Measurements from ENCODE around the gene CACUL1. TPM values are rescaled to one million over a fixed set of nuclear protein-coding genes. Genes with fewer than 3 reads are reported as not detected.

CACUL1 gene
- total RNA-seq, 2 experiments from 2014 or later = 26.3 to 31.3 TPM

- H3K36me3 Mint-ChIP-seq = no peaks in the 10 kb centered on the region
- H3K27ac Mint-ChIP-seq = no peak overlapping the region
- H3K9me3 Mint-ChIP-seq = peaks cover 11% of the 10 kb centered on the region
- POLR2A ChIA-PET = no interaction called here
- DNase-seq = no peak
- ATAC-seq (ENCODE audit: low read depth) = no peak
- H3K27me3 Mint-ChIP-seq = peaks cover 3% of the 10 kb centered on the region
- peaks cover 4% of the 10 kb centered on the region for H3K4me1 Mint-ChIP-seq
- H3K4me3 Mint-ChIP-seq = no peak overlapping the region
Observed at GRCh38 chr10:118781541-118781940, 26.8 kb upstream of the CACUL1 start.

DNA sequence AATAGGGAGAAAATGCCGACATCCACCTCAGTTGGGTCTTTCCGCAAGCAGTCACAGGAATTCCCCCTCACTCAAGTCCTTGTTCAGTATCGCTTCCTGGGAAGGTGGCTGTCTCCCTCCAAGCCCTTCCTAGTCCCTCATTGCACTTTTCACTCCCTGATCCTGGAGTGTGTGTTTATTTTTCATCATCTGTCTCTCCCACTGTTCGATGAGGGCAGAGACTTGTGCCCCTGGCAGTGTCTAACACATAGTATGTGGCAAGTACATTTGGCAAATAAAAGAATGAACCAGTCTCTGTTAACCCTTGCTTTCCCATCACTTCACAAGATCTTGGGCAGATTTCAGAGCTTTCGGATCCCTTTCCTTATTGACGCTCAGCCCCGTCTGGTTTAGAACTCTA, 24.0 kb upstream of the CACUL1 start:
- Mint-ChIP-seq H3K4me1 (peaks cover 8% of the 10 kb centered on the region), H3K27ac (no peak overlapping the region), H3K36me3 (no peaks in the 10 kb centered on the region), H3K27me3 (peaks cover 2% of the 10 kb centered on the region), H3K4me3 (no peak overlapping the region), H3K9me3 (peaks cover 14% of the 10 kb centered on the region)
- POLR2A ChIA-PET = no interaction called here
- no peak for ATAC-seq (ENCODE audit: low read depth)
- DNase-seq = no peak

DNA sequence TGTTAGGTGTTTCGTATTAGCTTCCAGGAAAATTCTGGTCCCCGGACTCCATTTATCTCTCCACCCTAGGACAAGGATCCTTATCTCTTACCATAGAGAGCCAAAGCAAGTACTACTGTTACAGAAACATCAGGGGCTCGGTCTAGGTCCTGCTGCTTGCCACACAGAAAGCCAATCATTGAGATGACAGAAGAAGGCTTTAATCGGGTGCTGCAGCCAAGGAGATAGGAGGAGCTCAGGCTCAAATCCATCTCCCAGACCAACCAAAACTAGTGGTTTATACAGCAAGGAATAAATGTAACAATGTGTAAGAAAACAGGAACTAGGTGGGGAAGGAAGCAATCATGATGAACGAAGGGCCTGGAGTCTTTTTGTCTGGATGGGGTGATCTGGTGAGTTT, 22.2 kb upstream of the CACUL1 start:
- Mint-ChIP-seq H3K27me3 (peaks cover 2% of the 10 kb centered on the region), H3K4me3 (no peak overlapping the region), H3K36me3 (no peaks in the 10 kb centered on the region), H3K4me1 (peaks cover 6% of the 10 kb centered on the region), H3K27ac (no peak overlapping the region), H3K9me3 (peaks cover 12% of the 10 kb centered on the region)
- POLR2A ChIA-PET = no interaction called here
- no peak for DNase-seq
- no peak for ATAC-seq (ENCODE audit: low read depth)

DNA sequence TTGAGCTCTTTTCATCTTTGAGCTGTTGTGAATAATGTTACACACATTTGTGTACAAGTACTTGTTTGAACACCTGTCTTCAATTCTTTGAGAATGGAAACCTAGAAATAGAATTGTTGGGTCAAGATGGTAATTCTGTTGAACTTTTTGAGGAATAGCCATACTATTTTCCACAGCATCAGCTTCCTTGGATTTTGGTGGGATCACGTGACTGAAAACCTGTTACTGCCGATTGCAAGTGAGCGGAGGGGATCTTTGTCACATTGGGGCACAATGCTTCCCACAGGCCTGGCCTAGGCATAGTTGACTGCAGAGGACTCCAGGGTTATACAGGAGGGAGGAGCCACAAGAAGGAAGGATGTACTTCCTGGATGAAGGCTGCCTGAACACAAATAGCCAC, 21.3 kb upstream of the CACUL1 start:
- DNase-seq (no peak), ATAC-seq (ENCODE audit: low read depth) (no peak)
- H3K4me3 Mint-ChIP-seq = no peak overlapping the region
- peaks cover 6% of the 10 kb centered on the region for H3K4me1 Mint-ChIP-seq
- peaks cover 2% of the 10 kb centered on the region for H3K27me3 Mint-ChIP-seq
- H3K36me3 Mint-ChIP-seq = no peaks in the 10 kb centered on the region
- H3K27ac Mint-ChIP-seq = no peak overlapping the region
- H3K9me3 Mint-ChIP-seq = peaks cover 12% of the 10 kb centered on the region
- POLR2A ChIA-PET = no interaction called here

DNA sequence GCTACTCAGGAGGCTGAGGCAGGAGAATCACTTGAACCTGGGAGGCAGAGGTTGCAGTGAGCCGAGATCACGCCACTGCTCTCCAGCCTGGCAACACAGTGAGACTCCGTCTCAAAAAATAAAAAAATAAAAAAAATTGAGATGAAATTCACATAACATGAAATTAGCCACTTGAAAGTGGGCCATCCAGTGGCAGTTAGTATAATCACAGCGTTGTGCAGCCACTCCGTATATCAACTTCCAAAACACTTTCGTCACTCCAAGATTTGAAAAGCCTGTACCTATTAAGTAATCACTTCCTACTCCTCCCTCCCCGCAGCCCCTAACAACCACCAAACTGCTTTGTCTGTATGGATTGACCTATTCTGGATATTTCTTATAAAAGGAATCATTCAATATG, 20.7 kb upstream of the CACUL1 start:
- H3K36me3 Mint-ChIP-seq = no peaks in the 10 kb centered on the region
- POLR2A ChIA-PET = no interaction called here
- H3K4me1 Mint-ChIP-seq = peaks cover 6% of the 10 kb centered on the region
- no peak for ATAC-seq (ENCODE audit: low read depth)
- no peak overlapping the region for H3K27ac Mint-ChIP-seq
- H3K4me3 Mint-ChIP-seq = no peak overlapping the region
- no peak for DNase-seq
- H3K9me3 Mint-ChIP-seq = peaks cover 12% of the 10 kb centered on the region
- H3K27me3 Mint-ChIP-seq = peaks cover 4% of the 10 kb centered on the region

GRCh38 chr10:118773041-118773440, 18.3 kb upstream of the CACUL1 start:
- H3K4me3 Mint-ChIP-seq = no peak overlapping the region
- H3K27me3 Mint-ChIP-seq = peaks cover 6% of the 10 kb centered on the region
- H3K36me3 Mint-ChIP-seq = no peaks in the 10 kb centered on the region
- DNase-seq = no peak
- peaks cover 6% of the 10 kb centered on the region for H3K4me1 Mint-ChIP-seq
- H3K27ac Mint-ChIP-seq = no peak overlapping the region
- H3K9me3 Mint-ChIP-seq = peaks cover 12% of the 10 kb centered on the region
- ATAC-seq (ENCODE audit: low read depth) = no peak
- POLR2A ChIA-PET = no interaction called here

- Mint-ChIP-seq H3K4me1 (peaks cover 6% of the 10 kb centered on the region), H3K27me3 (peaks cover 6% of the 10 kb centered on the region), H3K27ac (no peak overlapping the region), H3K9me3 (peaks cover 6% of the 10 kb centered on the region), H3K36me3 (no peaks in the 10 kb centered on the region), H3K4me3 (no peak overlapping the region)
- ATAC-seq (ENCODE audit: low read depth) (no peak), DNase-seq (no peak)
- POLR2A ChIA-PET = no interaction called here
Observed at GRCh38 chr10:118771976-118772375, 17.2 kb upstream of the CACUL1 start.

DNA sequence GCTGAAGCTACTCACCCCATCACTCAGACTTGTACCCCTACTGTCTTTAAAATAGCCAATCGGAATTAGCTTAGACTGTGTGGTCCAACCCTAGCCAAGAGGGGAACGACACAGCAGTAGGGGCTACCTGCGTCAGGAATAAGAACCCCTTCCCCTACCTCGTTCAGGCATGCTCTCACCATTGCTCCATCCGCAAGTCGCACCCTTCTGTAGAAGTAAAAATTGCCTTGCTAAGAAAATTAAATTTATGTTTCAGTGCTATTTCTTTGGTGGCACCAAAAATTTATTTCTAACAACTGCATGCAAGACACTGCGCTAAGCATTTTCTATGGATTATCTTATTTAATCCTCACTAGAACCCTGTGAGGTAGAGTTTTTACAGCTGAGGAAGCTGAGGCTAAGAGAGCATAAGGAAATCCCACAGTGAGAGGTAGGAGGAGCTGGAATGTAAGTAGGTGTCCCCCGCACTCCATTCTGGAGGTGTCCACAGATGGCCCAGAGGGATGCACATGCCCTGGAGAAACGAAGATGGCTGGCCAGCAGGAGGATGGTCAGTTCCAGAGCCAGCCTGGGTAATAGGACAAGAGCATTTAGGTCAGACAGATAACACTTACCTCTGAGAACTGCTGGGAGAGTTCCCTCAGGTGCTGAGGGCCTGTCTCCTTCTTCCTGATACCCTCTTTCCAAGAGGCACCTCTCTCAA, 15.3 kb upstream of the CACUL1 start:
- DNase-seq (no peak), ATAC-seq (ENCODE audit: low read depth) (no peak)
- Mint-ChIP-seq H3K27ac (no peak overlapping the region), H3K4me1 (no peaks in the 10 kb centered on the region), H3K27me3 (peaks cover 6% of the 10 kb centered on the region), H3K9me3 (no peaks in the 10 kb centered on the region), H3K4me3 (no peak overlapping the region), H3K36me3 (no peaks in the 10 kb centered on the region)
- POLR2A ChIA-PET = no interaction called here

GRCh38 chr10:118768041-118768919, 13.5 kb upstream of the CACUL1 start:
- Mint-ChIP-seq H3K9me3 (no peaks in the 10 kb centered on the region), H3K4me1 (no peaks in the 10 kb centered on the region), H3K27me3 (peaks cover 4% of the 10 kb centered on the region), H3K27ac (no peak overlapping the region), H3K36me3 (no peaks in the 10 kb centered on the region), H3K4me3 (no peak overlapping the region)
- ATAC-seq (ENCODE audit: low read depth) = no peak
- POLR2A ChIA-PET = no interaction called here
- DNase-seq = no peak

GRCh38 chr10:118767297-118768040, 12.7 kb upstream of the CACUL1 start:
- ATAC-seq (ENCODE audit: low read depth) (no peak), DNase-seq (no peak)
- peaks cover 4% of the 10 kb centered on the region for H3K27me3 Mint-ChIP-seq
- POLR2A ChIA-PET = no interaction called here
- no peaks in the 10 kb centered on the region for H3K4me1 Mint-ChIP-seq
- H3K36me3 Mint-ChIP-seq = no peaks in the 10 kb centered on the region
- H3K4me3 Mint-ChIP-seq = no peak overlapping the region
- H3K27ac Mint-ChIP-seq = no peak overlapping the region
- no peaks in the 10 kb centered on the region for H3K9me3 Mint-ChIP-seq

GRCh38 chr10:118764195-118764594, 9.4 kb upstream of the CACUL1 start:
- POLR2A ChIA-PET = no interaction called here
- H3K4me3 Mint-ChIP-seq = no peak overlapping the region
- H3K27me3 Mint-ChIP-seq = peaks cover under 1% of the 10 kb centered on the region
- H3K36me3 Mint-ChIP-seq = no peaks in the 10 kb centered on the region
- DNase-seq = no peak
- no peak overlapping the region for H3K27ac Mint-ChIP-seq
- no peak for ATAC-seq (ENCODE audit: low read depth)
- no peaks in the 10 kb centered on the region for H3K4me1 Mint-ChIP-seq
- no peaks in the 10 kb centered on the region for H3K9me3 Mint-ChIP-seq

DNA sequence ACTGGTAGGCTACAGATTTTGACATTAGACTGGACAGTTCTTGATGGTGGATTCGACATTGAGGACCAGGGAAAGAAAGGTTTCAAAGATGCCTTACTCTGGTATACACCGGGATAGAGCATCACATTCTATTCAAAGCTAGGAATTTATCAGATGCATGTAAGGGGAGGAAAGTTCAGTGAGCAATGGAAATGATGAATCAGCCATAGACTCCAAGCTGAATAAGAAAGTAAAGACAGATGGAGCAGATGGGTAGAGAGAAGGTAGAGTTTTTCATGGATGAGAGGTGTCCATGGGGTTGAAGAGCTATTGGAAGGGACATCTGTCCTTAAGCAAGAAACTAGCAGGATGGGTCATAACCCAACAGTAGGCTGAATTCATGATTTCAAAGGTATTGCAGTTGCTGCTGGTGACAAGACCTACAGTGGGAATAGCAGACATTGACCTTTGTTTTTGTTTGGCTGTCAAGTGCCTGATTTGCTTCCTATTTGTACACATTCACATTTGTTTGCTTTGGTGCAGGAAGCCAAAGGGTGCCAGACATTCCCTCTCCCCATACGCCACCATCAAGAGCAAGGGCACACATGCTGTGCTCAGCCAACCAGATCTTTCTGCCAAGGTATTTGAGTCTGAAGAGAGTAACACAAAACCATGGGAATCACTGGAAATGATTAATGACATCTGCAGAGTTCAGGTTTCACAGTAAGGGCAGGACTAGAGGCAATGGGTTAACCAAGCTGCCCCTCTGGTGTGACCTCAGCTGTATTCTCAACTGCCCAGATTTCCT, 8.6 kb upstream of the CACUL1 start:
- H3K9me3 Mint-ChIP-seq = no peaks in the 10 kb centered on the region
- H3K27me3 Mint-ChIP-seq = peaks cover 4% of the 10 kb centered on the region
- H3K27ac Mint-ChIP-seq = no peak overlapping the region
- no peak for ATAC-seq (ENCODE audit: low read depth)
- no peaks in the 10 kb centered on the region for H3K4me1 Mint-ChIP-seq
- no peaks in the 10 kb centered on the region for H3K36me3 Mint-ChIP-seq
- POLR2A ChIA-PET = no interaction called here
- no peak overlapping the region for H3K4me3 Mint-ChIP-seq
- DNase-seq = no peak

DNA sequence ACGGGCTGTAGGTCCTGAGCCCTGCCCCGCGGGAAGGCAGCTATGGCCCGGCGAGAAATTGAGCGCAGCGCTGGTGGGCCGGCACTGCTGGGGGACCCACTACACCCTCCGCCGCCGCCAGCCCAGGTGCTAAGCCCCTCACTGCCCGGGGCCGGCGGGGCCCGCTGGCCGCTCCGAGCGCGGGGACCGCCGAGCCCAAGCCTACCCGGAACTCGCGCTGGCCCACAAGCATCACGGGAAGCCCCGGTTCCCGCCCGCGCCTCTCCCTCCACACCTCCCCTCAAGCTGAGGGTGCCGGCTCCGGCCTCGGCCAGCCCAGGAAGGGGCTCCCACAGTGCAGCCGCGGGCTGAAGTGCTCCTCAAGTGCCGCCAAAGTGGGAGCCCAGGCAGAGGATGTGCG, 5.5 kb upstream of the CACUL1 start:
- H3K9me3 Mint-ChIP-seq = no peaks in the 10 kb centered on the region
- no peak overlapping the region for H3K4me3 Mint-ChIP-seq
- no peak for DNase-seq
- H3K4me1 Mint-ChIP-seq = peaks cover 4% of the 10 kb centered on the region
- H3K27ac Mint-ChIP-seq = no peak overlapping the region
- POLR2A ChIA-PET = no interaction called here
- H3K27me3 Mint-ChIP-seq = peaks cover 12% of the 10 kb centered on the region
- no peak for ATAC-seq (ENCODE audit: low read depth)
- H3K36me3 Mint-ChIP-seq = no peaks in the 10 kb centered on the region
